Renal cortical epithelial cell (primary cell): ENCODE data around the gene PSMB10. TPM values are rescaled to one million over a fixed set of nuclear protein-coding genes. Genes with fewer than 3 reads are reported as not detected.
A peak's percentile ranks its signal among the peaks of the same experiment; 100 is the strongest.
"Not testable (repeated sequence)": the region's sequence is repeated elsewhere in the genome, so short reads cannot be mapped to it uniquely, and the experiment has no call there.

Source experiments
- DNase-seq: peaks from one replicate; pipeline ENCODE4 v3.0.0-alpha.2; 2011; ENCODE audit warnings: low read depth
- total RNA-seq: library from RNA; depleted of rRNA; stranded (reverse); fragments of >200 nt; gene quantifications from 2 replicates; pipeline ENCODE4 v1.2.3, GENCODE V29; 2014

PSMB10 gene
- total RNA-seq, 1 donor from 2014 or later: 26.4 TPM

- DNase-seq: no peak
These were observed 5.5 kb upstream of the PSMB10 start for GRCh38 chr16:67942200-67942509.

- no peak for DNase-seq
These were observed 5.0 kb upstream of the PSMB10 start for GRCh38 chr16:67941469-67942199.

- DNase-seq: no peak
These were observed 3.9 kb upstream of the PSMB10 start for GRCh38 chr16:67940446-67941089.

GRCh38 chr16:67939507-67940445, 3.1 kb upstream of the PSMB10 start:
- DNase-seq: no peak

- not testable (repeated sequence) for DNase-seq
These were observed 1.1 kb upstream of the PSMB10 start for GRCh38 chr16:67937713-67938112.

- DNase-seq: no peak
These were observed 393 bp upstream of the PSMB10 start for GRCh38 chr16:67936880-67937605.

- DNase-seq: peak; percentile 92
These were observed 1.1 kb downstream of the PSMB10 start for GRCh38 chr16:67935402-67936123.

- no peak for DNase-seq
These were observed 1.6 kb downstream of the PSMB10 start for GRCh38 chr16:67935101-67935401.

GRCh38 chr16:67934306-67935100, 2.1 kb downstream of the PSMB10 start:
- no peak for DNase-seq

GRCh38 chr16:67933805-67934204, 2.8 kb downstream of the PSMB10 start:
- no peak for DNase-seq

- no peak for DNase-seq
These were observed 4.2 kb downstream of the PSMB10 start for GRCh38 chr16:67932462-67932840.

GRCh38 chr16:67931712-67932461, 4.8 kb downstream of the PSMB10 start, which contains the start of gene CTRL:
TSS of gene CTRL (minus strand) at chr16:67931862. CDS start at chr16:67931852, 10 bp downstream.
- DNase-seq: no peak

- DNase-seq: no peak
These were observed 5.9 kb downstream of the PSMB10 start for GRCh38 chr16:67930678-67931211.

GRCh38 chr16:67930191-67930590, 6.5 kb downstream of the PSMB10 start:
- DNase-seq: no peak

- DNase-seq: peak; percentile 32
These were observed 7.9 kb downstream of the PSMB10 start for GRCh38 chr16:67928561-67929364.

GRCh38 chr16:67928147-67928546, 8.5 kb downstream of the PSMB10 start:
- DNase-seq: no peak

- no peak for DNase-seq
These were observed 9.3 kb downstream of the PSMB10 start for GRCh38 chr16:67927131-67927941.
